Ovary (tissue), 9 donors: ENCODE measurements around the gene RAB3GAP1. TPM values are rescaled to one million over a fixed set of nuclear protein-coding genes. Genes with fewer than 3 reads are reported as not detected.

Experiments used
- polyA plus RNA-seq, 2 donors: library from polyadenylated mRNA; stranded (reverse); fragments of 200-250 nt in 1 of 2; fragments of 350-450 nt in 1 of 2; fragmentation: Illumina TruSeq in 1 of 2; extraction: RNeasy Lipid Tissue Mini Kit (QIAGEN cat#74804) in 1 of 2; gene quantifications; one replicate each; pipeline ENCODE4 v1.2.3, GENCODE V29; 2013 to 2014
- small RNA-seq: library from RNA; depleted of rRNA; stranded (forward); fragments of <200 nt; gene quantifications from one replicate; pipeline ENCODE3, GENCODE V24; 2016
- total RNA-seq, 7 donors: library from RNA; depleted of rRNA in 2 of 7; stranded (reverse); fragments of >200 nt in 2 of 7; fragmentation: NEBNext Ultra II Directional in 3 of 7; extraction: Animal tissue kit (Norgen Biotek cat#: 25700) in 3 of 7; gene quantifications; one replicate each; pipeline versions ENCODE4 v1.1.0 to v1.2.4, GENCODE V29; 2016 to 2023
- donor health status: DM: no; HTN: no; CAD: no; lungs with moderate emphysema.
- donor health status: DM: no; HTN: no; CAD: no.
- donor health status: Bipolar disorder and iron deficiency.
- donor health status: DM: yes; HTN: yes; CAD: no.
- donor health status: DM: no; HTN: no; CAD: no.
- donor health status: DM: yes; HTN: yes; CAD: no.

RAB3GAP1 gene
- total and polyA plus RNA-seq, 9 donors = 29.3 to 51.3 (median 44.3) TPM

Small RNA genes within 50 kb of the gene (small RNA-seq; reads per million reads assigned to genes)
- gene SNORA40B = 0.90 reads per million, percentile 52 among the genes with 10 or more reads in this experiment

Other genes starting within 250 kb of the RAB3GAP1 start
- gene ACMSD, start 213.7 kb upstream of the RAB3GAP1 start, total RNA-seq = not detected
- not detected for gene ACMSD, start 213.7 kb upstream of the RAB3GAP1 start, polyA plus RNA-seq
- 10 to 100 TPM; 25.5 to 46.5 (median 38.4) TPM for gene CCNT2, start 133.5 kb upstream of the RAB3GAP1 start, total RNA-seq
- 10 to 100 TPM; 14.0 to 20.6 TPM for gene CCNT2, start 133.5 kb upstream of the RAB3GAP1 start, polyA plus RNA-seq
- gene MAP3K19, start 4.8 kb upstream of the RAB3GAP1 start, total RNA-seq = 10 to 100 TPM in 1 of 7 donors, 1 to 10 TPM in 2, under 1 TPM in 2, not detected in 2; 0.36 to 23.2 (median 1.3) TPM
- under 1 TPM in 1 of 2 donors, not detected in 1; 0.02 TPM for gene MAP3K19, start 4.8 kb upstream of the RAB3GAP1 start, polyA plus RNA-seq